ENCODE measurements around the gene LCE2D.

- TF ChIP-seq CTCF (IDR thresholded peaks at IDR 0.05) (no peak), POLR2A (IDR thresholded peaks at IDR 0.05) (no peak), EP300 (IDR thresholded peaks at IDR 0.05; ENCODE audit: low read depth) (no peak)
Observed at GRCh38 chr1:152613511-152613910, 49.7 kb upstream of the LCE2D start, which contains the start of gene LCE3B.

All from transverse colon (tissue), 3 donors.